Activated CD4-positive, alpha-beta memory T cell treated with anti-CD3 and anti-CD28 coated beads for 36 hours (primary cell): Measurements from ENCODE around the gene XYLT2. TPM values are rescaled to one million over a fixed set of nuclear protein-coding genes. Genes with fewer than 3 reads are reported as not detected.
"Not testable (repeated sequence)": the region's sequence is repeated elsewhere in the genome, so short reads cannot be mapped to it uniquely, and the experiment has no call there.

Experiments
- CTCF ChIA-PET: fragments of 350-600 bp; sonication (Branson Sonifier 250); formaldehyde crosslinking; loops from one replicate; lab custom pipeline; 2021; ENCODE audit warnings: antibody characterized with exemption, inconsistent platforms; lab: Charles Lee
- POLR2A ChIA-PET: fragments of 350-600 bp; sonication (Branson Sonifier 250); formaldehyde crosslinking; loops from one replicate; lab custom pipeline; 2021; ENCODE audit warnings: antibody characterized with exemption; lab: Charles Lee
- DNase-seq: peaks from one replicate; pipeline ENCODE4 v3.0.0-alpha.2; 2020
- H3K27ac Mint-ChIP-seq: one replicate; pipeline ENCODE4 v1.8.0; 2021; ENCODE audit warnings: mixed read lengths
- H3K27me3 Mint-ChIP-seq: one replicate; pipeline ENCODE4 v1.8.0; 2021; ENCODE audit warnings: mixed read lengths
- H3K36me3 Mint-ChIP-seq: one replicate; pipeline ENCODE4 v1.8.0; 2021; ENCODE audit warnings: mixed read lengths
- H3K4me1 Mint-ChIP-seq: one replicate; pipeline ENCODE4 v1.8.0; 2021; ENCODE audit warnings: low read depth, mixed read lengths
- H3K4me3 Mint-ChIP-seq: one replicate; pipeline ENCODE4 v1.8.0; 2021; ENCODE audit warnings: mild to moderate bottlenecking, mixed read lengths
- H3K9me3 Mint-ChIP-seq: one replicate; pipeline ENCODE4 v1.8.0; 2021; ENCODE audit warnings: mixed read lengths
- intact Hi-C: fragments of 100-400 bp; cut with micrococcal nuclease; formaldehyde crosslinking; loops from one replicate; pipeline ENCODE4 v1.15.1; 2023
- total RNA-seq, 2 experiments: library from RNA; stranded (reverse); gene quantifications; one replicate each; pipeline ENCODE4 v1.2.3, GENCODE V29; 2021

The XYLT2 gene
- total RNA-seq, 2 experiments from 2014 or later: 41.3 to 43.3 TPM

DNA sequence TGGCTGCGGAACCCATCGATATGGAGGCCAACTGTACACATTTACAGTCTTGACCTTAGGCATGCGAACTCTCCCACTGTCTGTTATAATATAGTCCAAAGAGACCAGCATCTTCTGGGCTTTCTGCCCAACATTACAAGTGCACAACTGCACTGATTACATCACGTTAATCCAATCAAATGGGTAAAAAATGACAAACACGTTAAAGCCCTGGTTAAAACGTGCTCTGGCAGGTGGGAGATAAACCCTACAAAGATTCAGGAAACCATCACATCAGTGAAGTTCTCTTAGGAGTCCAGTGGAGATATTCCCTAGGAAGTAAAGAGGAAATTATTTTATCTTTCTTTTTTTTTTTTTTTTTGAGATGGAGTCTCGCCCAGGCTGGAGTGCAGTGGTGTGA, 23.7 kb upstream of the XYLT2 start:
- intact Hi-C loops: no loop called here
- Mint-ChIP-seq H3K4me3 (no peak overlapping the region), H3K9me3 (no peaks in the 10 kb centered on the region), H3K36me3 (no peaks in the 10 kb centered on the region), H3K4me1 (peaks cover 13% of the 10 kb centered on the region), H3K27me3 (peaks cover 2% of the 10 kb centered on the region), H3K27ac (no peak overlapping the region)
- POLR2A ChIA-PET: no interaction called here
- no peak for DNase-seq
- CTCF ChIA-PET: interaction anchor here (1.0 kb wide), 1 partner anchor 122 kb away, joined by 4 read pairs; no protein-coding TSS in a partner anchor

DNA sequence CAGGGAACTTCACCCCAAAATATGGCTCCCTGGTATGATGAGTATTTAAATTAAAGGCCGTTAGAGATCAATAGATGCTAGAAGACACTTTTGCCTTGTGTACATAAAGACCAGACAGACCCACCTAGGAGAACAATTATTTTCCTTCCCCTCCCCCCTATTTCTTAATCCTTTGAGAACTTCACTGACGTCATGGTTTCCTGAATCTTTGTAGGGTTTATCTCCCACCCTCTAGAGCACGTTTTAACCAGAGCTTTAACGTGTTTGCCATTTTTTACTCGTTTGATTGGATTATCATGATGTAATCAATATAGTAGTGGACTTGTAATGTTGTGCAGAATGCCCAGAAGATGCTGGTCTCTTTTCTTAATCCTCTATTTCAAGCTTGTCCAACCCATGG, 22.9 kb upstream of the XYLT2 start:
- POLR2A ChIA-PET: no interaction called here
- Mint-ChIP-seq H3K9me3 (no peaks in the 10 kb centered on the region), H3K27me3 (peaks cover 2% of the 10 kb centered on the region), H3K4me3 (no peak overlapping the region), H3K27ac (no peak overlapping the region), H3K36me3 (no peaks in the 10 kb centered on the region), H3K4me1 (peaks cover 13% of the 10 kb centered on the region)
- intact Hi-C loops: no loop called here
- CTCF ChIA-PET: interaction anchor here (0.6 to 1.0 kb wide), 3 partner anchors 17 to 656 kb away, joined by 3 to 4 read pairs (median 4); no protein-coding TSS in a partner anchor
- no peak for DNase-seq

DNA sequence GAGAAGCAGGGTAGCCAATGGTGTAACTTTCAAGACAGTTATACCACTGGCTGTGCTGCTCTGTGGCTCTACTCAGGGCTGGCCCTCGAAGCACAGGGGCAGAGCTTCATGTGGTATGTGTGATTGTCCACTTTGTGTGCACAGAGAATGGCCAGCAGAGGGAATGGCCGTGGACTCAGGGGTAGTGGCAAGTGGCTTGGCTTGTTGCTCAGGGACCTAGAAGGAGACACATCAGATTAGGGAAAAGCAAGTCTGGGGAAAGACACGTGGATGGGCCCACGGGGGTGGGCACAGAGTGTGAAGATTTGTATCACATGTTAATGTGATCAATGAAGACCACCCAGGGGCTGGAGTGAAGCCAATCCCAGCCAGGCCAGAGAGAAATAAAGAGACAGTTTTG, 20.0 kb upstream of the XYLT2 start:
- Mint-ChIP-seq H3K27me3 (no peaks in the 10 kb centered on the region), H3K27ac (peak overlapping the region; percentile 75), H3K4me3 (no peak overlapping the region), H3K9me3 (no peaks in the 10 kb centered on the region), H3K36me3 (no peaks in the 10 kb centered on the region), H3K4me1 (peaks cover 13% of the 10 kb centered on the region)
- intact Hi-C loops: loop anchor here (5.0 kb wide), 1 partner anchor 34 kb away; no protein-coding TSS in a partner anchor
- DNase-seq: no peak
- ChIA-PET CTCF (no interaction called here), POLR2A (no interaction called here)

DNA sequence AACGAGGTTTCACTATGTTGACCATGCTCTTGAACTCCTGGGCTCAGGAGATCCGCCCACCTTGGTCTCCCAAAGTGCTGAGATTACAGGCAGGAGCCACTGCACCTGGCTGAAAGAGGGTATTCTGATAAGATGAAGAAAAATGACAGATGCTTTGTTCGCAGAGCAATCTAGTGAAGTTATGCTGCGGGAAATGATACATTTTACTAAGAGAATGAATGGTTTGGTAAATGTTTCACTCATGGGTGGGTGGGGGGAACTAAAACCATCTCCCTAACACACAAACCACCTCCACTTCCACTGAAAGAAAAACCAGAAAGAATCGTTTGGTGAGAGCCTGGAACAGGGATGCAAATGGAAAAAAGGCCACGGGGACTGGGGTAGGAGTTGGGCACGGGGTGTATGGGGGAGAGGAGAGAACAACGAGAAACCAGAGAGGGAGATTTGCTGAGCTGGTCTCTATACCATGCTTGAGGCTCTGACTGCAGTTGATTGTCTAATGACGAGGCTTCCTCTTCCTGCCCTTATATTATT, 19.0 kb upstream of the XYLT2 start:
- Mint-ChIP-seq H3K27ac (peak overlapping the region; percentile 75), H3K27me3 (peaks cover 2% of the 10 kb centered on the region), H3K4me3 (no peak overlapping the region), H3K9me3 (no peaks in the 10 kb centered on the region), H3K4me1 (peaks cover 18% of the 10 kb centered on the region), H3K36me3 (no peaks in the 10 kb centered on the region)
- intact Hi-C loops: loop anchor here (1.0 to 5.0 kb wide), 2 partner anchors 16 to 35 kb away; no protein-coding TSS in a partner anchor
- ChIA-PET POLR2A (no interaction called here), CTCF (no interaction called here)
- peak; percentile 65 for DNase-seq

DNA sequence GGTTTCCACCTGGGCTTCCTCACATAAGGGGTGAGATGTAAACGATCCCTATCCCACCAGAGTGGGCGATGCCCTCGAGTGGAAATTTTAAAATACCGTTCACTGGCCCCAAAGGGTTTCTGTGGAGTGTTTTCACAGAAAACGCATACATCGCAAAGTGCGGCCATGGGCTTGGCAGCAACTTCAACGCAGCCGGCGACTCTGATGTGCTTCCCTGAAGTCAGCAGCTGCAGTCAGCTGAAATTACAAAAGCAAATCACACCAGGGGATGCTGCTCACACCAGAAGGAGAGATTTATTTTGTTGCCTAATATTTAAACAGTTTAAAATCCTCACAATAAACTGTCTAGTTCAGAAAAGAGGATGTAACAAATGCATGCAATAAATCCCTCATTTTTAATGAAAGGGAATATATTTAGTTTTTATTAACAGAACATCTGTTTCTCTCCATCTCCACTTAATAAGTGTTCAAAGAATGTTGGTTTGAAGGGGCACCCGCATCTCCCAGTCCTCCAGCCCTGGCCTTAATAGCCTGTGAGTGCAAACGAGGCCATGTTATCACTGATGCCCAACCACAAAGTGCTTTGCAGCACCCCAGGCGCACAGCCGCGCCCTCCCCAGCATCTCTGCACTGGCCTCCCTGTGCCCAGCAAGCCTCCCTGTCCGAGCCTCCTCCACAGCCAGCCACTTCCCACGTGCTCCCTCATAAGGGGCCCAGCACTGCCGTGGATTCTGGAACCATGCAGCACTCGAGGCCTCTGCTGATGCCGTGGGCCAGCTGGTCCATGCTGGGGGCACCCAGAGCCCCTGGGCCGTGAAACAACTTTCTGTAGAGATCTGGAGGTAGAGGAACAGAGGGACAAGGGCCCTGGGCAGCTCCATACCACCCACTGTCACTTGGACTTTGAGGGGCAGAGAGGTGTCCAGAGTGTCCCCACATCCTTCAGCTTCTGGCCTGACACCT, 17.3 kb upstream of the XYLT2 start:
- POLR2A ChIA-PET: no interaction called here

DNA sequence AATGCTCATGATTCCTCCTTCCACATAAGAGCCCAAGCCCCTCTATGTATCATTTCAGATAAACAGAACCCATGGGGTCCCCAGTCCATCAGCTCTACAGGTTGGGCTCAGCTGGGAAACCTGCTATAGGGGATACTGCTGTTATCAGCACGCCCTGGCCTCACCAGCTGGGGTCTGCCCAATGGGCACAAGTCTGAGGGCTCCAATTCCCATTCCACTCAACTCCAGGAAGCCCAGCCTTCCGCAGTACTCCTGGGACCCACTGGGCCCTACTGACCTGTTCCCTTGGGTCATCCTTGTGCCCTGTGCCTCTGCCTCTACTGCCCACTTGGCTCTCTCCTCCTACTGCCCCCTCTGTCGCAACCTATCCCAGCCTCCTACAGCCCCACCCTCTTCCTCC, 16.2 kb upstream of the XYLT2 start:
- Mint-ChIP-seq H3K9me3 (no peaks in the 10 kb centered on the region), H3K4me3 (no peak overlapping the region), H3K36me3 (no peaks in the 10 kb centered on the region), H3K4me1 (peaks cover 30% of the 10 kb centered on the region), H3K27me3 (peaks cover 9% of the 10 kb centered on the region), H3K27ac (no peak overlapping the region)
- no peak for DNase-seq
- intact Hi-C loops: loop anchor here (5.0 kb wide), 3 partner anchors 37 to 117 kb away; partner anchors contain the start of gene TMEM92
- ChIA-PET POLR2A (no interaction called here), CTCF (interaction anchor here (0.7 to 1.3 kb wide), 2 partner anchors 33 to 68 kb away, joined by 3 to 4 read pairs; partner anchors contain the start of gene LRRC59)

More for the DNA sequence above, 17.3 kb upstream of the XYLT2 start:
- no peaks in the 10 kb centered on the region for H3K9me3 Mint-ChIP-seq
- H3K4me1 Mint-ChIP-seq: peaks cover 25% of the 10 kb centered on the region
- H3K27me3 Mint-ChIP-seq: peaks cover 8% of the 10 kb centered on the region
- intact Hi-C loops: loop anchor here (5.0 kb wide), 1 partner anchor 36 kb away; no protein-coding TSS in a partner anchor
- no peaks in the 10 kb centered on the region for H3K36me3 Mint-ChIP-seq
- H3K4me3 Mint-ChIP-seq: no peak overlapping the region
- no peak for DNase-seq
- CTCF ChIA-PET: interaction anchor here (1.3 kb wide), 1 partner anchor 34 kb away, joined by 4 read pairs; no protein-coding TSS in a partner anchor
- H3K27ac Mint-ChIP-seq: no peak overlapping the region

DNA sequence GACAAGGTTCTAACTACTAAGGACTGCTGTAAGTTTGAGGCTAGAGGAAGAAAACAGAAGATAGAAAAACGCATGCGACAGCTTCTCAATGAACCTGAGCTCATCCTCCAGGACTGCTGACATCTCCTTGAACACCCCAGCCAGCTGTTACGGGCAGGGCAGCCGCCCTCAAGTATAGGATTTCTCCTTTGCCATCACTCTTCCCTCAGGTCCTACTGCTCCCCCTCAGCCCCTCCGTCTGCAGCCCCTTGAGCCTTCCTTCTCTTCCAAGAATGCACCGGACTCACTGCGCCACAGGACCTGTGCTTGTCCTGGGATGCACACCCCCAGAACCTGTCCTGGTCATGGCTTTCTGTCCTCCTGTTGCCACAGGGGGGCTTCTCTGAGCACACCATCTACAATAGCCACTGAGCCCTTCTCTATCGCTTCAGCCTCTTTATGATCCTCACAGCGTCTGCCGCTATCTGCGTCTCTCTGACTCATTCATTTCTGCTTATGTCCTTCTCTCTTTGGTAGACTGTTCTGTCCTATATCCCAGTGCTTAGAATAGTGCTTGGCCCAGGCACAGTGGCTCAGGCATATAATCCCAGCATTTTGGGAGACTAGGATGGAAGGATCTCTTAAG, 15.7 kb upstream of the XYLT2 start:
- no peak for DNase-seq
- H3K9me3 Mint-ChIP-seq: no peaks in the 10 kb centered on the region
- no peaks in the 10 kb centered on the region for H3K36me3 Mint-ChIP-seq
- ChIA-PET POLR2A (interaction anchor here (1.0 kb wide), 1 partner anchor 16 kb away, joined by 3 read pairs; the partner anchor contains the start of gene XYLT2), CTCF (interaction anchor here (1.0 to 1.7 kb wide), 3 partner anchors 21 to 130 kb away, joined by 3 to 4 read pairs (median 4); no protein-coding TSS in a partner anchor)
- H3K4me1 Mint-ChIP-seq: peaks cover 30% of the 10 kb centered on the region
- H3K4me3 Mint-ChIP-seq: no peak overlapping the region
- intact Hi-C loops: loop anchor here (5.0 kb wide), 2 partner anchors 58 to 118 kb away; partner anchors contain the start of gene TMEM92
- H3K27me3 Mint-ChIP-seq: peaks cover 9% of the 10 kb centered on the region
- no peak overlapping the region for H3K27ac Mint-ChIP-seq

DNA sequence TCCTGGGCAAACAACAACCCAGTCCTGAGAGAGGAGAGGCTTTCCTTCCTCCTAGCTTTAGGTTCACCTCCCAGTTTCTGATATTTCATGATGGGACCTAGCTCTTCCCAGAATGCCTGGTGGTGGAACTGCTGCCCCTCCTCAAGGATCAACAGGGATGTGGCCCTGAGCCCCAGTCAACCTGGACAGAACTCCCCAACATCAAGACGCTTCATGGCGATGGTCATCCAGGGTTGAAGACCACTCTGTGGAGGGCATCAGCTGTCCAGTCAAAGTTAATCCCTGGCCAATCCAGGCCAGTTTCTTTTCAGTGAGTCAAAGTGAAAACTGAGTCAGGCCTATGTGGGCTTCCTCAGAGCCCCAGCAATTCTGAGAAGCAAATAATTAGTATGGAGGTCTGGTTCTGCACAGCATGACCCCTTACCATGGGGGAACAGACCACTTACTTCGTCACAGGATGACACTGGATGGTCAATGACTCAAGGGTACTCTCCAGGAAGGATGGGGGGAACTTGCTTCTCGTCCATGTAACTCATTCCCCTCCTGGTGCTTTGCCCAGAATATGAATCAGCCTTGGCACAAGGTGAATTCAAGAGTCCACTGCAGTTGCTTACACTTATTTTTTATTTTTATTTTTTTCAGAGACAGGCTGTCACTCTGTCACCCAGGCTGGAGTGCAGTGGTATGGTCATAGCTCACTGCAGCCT, 14.7 kb upstream of the XYLT2 start:
- intact Hi-C loops: loop anchor here (1.0 to 5.0 kb wide), 3 partner anchors 20 to 119 kb away; partner anchors contain the start of gene TMEM92
- Mint-ChIP-seq H3K27me3 (peaks cover 9% of the 10 kb centered on the region), H3K9me3 (no peaks in the 10 kb centered on the region), H3K36me3 (no peaks in the 10 kb centered on the region), H3K4me1 (peaks cover 24% of the 10 kb centered on the region), H3K4me3 (no peak overlapping the region), H3K27ac (peak overlapping the region; percentile 74)
- peak; percentile 63 for DNase-seq
- CTCF ChIA-PET: interaction anchor here (0.6 to 1.7 kb wide), 4 partner anchors 22 to 131 kb away, joined by 3 to 4 read pairs (median 4); no protein-coding TSS in a partner anchor
- POLR2A ChIA-PET: interaction anchor here (1.0 kb wide), 1 partner anchor 15 kb away, joined by 3 read pairs; the partner anchor contains the start of gene XYLT2

DNA sequence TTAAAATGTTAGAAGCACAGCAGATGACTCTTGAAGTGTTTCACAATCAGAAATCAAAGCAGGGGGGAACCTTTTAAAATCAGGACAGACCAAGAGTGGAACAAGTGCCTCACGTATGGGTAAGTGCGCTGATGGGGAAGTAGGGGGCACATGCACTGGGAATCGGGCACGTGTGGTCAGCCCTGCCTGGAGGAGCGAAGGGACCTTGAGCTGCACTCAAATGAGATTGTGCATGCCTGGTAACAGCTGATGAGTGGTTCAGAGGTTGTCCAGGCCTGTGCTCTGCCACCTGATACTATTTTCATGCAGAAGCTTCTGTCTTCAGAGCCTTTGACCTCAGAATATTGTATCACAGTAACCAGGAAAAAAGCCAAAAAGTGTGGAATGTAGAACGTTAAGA, 13.7 kb upstream of the XYLT2 start:
- Mint-ChIP-seq H3K9me3 (no peaks in the 10 kb centered on the region), H3K36me3 (no peaks in the 10 kb centered on the region), H3K4me3 (no peak overlapping the region), H3K27ac (peak overlapping the region; percentile 3), H3K4me1 (peaks cover 17% of the 10 kb centered on the region), H3K27me3 (peaks cover 9% of the 10 kb centered on the region)
- ChIA-PET POLR2A (interaction anchor here (0.6 kb wide), 1 partner anchor 172 kb away, joined by 3 read pairs; no protein-coding TSS in a partner anchor), CTCF (interaction anchor here (1.0 to 2.0 kb wide), 4 partner anchors 23 to 162 kb away, joined by 4 to 6 read pairs (median 5); partner anchors contain the start of gene COL1A1)
- intact Hi-C loops: loop anchor here (5.0 kb wide), 2 partner anchors 60 to 120 kb away; partner anchors contain the start of gene TMEM92
- DNase-seq: no peak

DNA sequence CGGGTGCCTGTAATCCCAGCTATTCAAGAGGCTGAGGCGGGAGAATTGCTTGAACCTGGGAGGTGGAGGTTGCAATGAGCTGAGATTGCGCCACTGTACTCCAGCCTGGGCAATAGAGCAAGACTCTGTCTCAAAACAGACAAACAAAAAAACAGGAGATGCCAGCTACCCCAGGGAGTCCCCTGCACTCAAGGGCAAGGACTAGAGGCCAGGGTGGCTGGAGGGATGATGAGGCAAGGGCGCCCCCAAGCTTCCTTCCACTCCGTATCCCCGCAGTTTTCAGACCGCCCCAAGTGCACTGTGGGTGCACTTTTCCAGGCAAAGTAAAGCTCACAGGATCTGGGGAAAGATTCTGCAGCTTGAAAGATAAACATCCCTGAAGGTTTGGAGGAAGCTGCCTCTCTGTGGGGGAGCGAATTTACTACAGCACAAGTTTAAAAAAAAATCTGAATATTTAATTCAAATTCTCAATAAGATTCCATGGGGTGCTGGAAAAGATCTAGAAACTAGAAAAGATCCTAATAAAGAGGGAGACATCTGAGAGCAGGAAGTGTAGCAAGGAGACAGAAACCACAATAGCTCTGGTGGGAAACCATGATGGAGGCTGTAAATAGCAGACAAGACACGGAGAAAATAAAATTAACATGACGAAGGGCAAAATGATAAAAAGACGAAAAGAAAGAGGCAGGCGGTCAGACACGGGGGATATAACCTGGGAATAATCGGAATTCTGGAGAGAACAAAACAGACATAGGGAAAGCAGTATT, 12.5 kb upstream of the XYLT2 start:
- H3K4me1 Mint-ChIP-seq: peaks cover 17% of the 10 kb centered on the region
- peak overlapping the region; percentile 5 for H3K4me3 Mint-ChIP-seq
- H3K9me3 Mint-ChIP-seq, H3K36me3 Mint-ChIP-seq, H3K27ac Mint-ChIP-seq, H3K27me3 Mint-ChIP-seq: not testable (repeated sequence)
- ChIA-PET POLR2A (interaction anchor here (2.6 kb wide), 1 partner anchor 12 kb away, joined by 6 read pairs; the partner anchor contains the start of gene XYLT2), CTCF (interaction anchor here (1.0 to 2.0 kb wide), 3 partner anchors 29 to 164 kb away, joined by 5 to 6 read pairs (median 5); partner anchors contain the start of gene COL1A1)
- intact Hi-C loops: loop anchor here (1.0 to 5.0 kb wide), 3 partner anchors 61 to 133 kb away; partner anchors contain the start of gene TMEM92
- DNase-seq: peak; percentile 51
